GM12874 (cell line): Measurements from ENCODE around the gene AS3MT.

Experiments used
- TF ChIP-seq, protein P1 (sequence below): IDR thresholded peaks from 2 replicates; pipeline ENCODE4 v1.5.1; 2011; ENCODE audit warnings: low read depth, mild to moderate bottlenecking, control low read depth, low read length, moderate library complexity; ENCODE audit not compliant: insufficient read depth

Gene AS3MT

DNA sequence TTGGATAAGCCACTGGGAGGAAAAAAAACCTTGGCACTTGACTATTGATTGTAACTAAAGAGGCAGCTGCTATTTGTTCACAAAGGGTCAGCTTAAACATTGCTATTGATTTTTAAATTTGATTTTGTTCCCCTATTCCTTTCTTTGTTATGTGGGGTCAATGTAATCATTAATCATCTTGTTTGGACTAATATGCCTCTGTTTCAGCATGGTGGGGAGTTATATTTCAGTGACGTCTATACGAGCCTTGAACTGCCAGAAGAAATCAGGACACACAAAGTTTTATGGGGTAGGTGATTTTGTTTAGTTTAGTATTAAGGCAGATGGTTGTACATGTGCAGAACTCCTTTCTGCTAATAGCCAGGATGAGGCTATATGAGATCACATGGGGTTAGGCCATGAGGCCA is 7.5 kb downstream of the AS3MT start:
- TF ChIP-seq, protein P1, sequence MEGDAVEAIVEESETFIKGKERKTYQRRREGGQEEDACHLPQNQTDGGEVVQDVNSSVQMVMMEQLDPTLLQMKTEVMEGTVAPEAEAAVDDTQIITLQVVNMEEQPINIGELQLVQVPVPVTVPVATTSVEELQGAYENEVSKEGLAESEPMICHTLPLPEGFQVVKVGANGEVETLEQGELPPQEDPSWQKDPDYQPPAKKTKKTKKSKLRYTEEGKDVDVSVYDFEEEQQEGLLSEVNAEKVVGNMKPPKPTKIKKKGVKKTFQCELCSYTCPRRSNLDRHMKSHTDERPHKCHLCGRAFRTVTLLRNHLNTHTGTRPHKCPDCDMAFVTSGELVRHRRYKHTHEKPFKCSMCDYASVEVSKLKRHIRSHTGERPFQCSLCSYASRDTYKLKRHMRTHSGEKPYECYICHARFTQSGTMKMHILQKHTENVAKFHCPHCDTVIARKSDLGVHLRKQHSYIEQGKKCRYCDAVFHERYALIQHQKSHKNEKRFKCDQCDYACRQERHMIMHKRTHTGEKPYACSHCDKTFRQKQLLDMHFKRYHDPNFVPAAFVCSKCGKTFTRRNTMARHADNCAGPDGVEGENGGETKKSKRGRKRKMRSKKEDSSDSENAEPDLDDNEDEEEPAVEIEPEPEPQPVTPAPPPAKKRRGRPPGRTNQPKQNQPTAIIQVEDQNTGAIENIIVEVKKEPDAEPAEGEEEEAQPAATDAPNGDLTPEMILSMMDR, result no peak

DNA sequence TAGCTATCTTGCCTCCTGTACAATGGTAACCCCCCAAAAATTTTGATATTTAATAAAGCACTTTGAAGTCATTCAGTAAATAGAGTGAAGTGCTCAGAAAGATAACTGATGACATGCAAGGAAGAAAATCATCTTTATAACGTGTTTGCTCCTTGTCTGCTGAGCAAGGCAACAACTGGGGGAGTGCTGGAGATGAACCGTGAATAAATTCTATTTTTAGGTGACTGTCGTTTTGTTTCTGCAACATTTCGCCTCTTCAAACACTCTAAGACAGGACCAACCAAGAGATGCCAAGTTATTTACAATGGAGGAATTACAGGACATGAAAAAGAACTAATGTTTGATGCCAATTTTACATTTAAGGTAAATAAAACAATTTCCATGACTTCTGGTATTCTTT is 9.4 kb downstream of the AS3MT start:
- TF ChIP-seq, protein P1, result no peak

DNA sequence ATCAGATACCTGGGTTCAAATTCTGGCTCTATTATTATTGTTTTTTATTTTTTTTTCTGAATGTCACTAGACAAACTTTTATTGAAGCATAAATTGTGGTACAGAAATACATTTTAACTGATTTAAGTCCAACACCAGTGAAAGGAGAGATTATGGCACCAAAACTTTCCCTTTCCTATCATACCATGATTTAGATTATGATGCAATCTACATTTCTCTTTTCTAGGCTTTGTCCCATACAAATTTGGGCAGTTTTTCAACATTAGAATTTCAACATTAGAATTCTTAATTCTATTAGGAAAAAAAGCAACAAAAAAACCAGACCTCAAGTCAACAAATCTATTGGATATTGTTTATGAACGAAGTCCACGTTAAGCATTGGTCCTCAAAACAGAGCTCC is 11.0 kb downstream of the AS3MT start:
- TF ChIP-seq, protein P1, result no peak

- TF ChIP-seq, protein P1, result no peak
These were observed 18.8 kb downstream of the AS3MT start for GRCh38 chr10:102888048-102888447.

GRCh38 chr10:102894466-102895213 is 25.4 kb downstream of the AS3MT start:
- TF ChIP-seq, protein P1, result no peak

- TF ChIP-seq, protein P1, result no peak
These were observed 30.7 kb downstream of the AS3MT start for GRCh38 chr10:102900006-102900405.

DNA sequence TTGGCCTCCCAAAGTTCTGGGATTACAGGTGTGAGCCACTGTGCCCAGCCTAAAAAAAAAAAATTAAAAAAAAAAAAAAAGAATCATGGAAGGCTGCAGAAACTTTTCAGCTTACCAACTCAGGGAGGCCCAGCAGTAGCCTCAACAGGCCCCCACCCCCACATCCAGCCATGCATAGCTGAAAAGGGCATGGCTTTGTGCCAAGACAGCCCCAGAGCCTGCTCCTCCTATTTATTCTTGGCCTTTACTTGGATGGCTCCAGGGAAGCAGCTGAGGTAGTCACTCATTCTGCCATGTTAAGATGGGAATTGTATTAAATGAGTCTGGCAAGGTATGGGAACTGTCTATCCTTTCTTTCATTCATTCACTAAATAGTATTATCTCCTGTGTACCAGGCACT is 35.1 kb downstream of the AS3MT start:
- TF ChIP-seq, protein P1, result no peak
